WTC11 (cell line): ENCODE measurements around the gene PRSS1. TPM values are rescaled to one million over a fixed set of nuclear protein-coding genes. Genes with fewer than 3 reads are reported as not detected.

Experiments
- ATAC-seq: fragments of 200-7000 bp; cut with Tn5 transposase; 2 replicates; pipeline ENCODE4 v1.10.0; 2021; ENCODE audit warnings: mild to moderate bottlenecking, moderate library complexity
- CTCF ChIA-PET: fragments of 300-600 bp; sonication (Branson Sonifier 250); formaldehyde crosslinking; loops from one replicate; lab custom pipeline; 2021; ENCODE audit warnings: antibody characterized with exemption; lab: Charles Lee
- POLR2A ChIA-PET: fragments of 350-600 bp; sonication (Branson Sonifier 250); formaldehyde crosslinking; loops from one replicate; lab custom pipeline; 2021; ENCODE audit warnings: antibody characterized with exemption; lab: Charles Lee
- DNase-seq: peaks from one replicate; pipeline ENCODE4 v3.0.0; 2021; ENCODE audit warnings: low spot score
- H3K27ac Mint-ChIP-seq: 2 replicates; pipeline ENCODE4 v1.8.0; 2021; ENCODE audit warnings: mixed read lengths
- H3K27me3 Mint-ChIP-seq: 2 replicates; pipeline ENCODE4 v1.8.0; 2021; ENCODE audit warnings: low read depth, mild to moderate bottlenecking, moderate library complexity, mixed read lengths
- H3K36me3 Mint-ChIP-seq: 2 replicates; pipeline ENCODE4 v1.8.0; 2021; ENCODE audit warnings: mixed read lengths
- H3K4me1 Mint-ChIP-seq: 2 replicates; pipeline ENCODE4 v1.8.0; 2022; ENCODE audit warnings: mixed read lengths
- H3K4me3 Mint-ChIP-seq: 2 replicates; pipeline ENCODE4 v1.8.0; 2021; ENCODE audit warnings: mild to moderate bottlenecking, moderate library complexity, mixed read lengths
- H3K9me3 Mint-ChIP-seq: 2 replicates; pipeline ENCODE4 v1.8.0; 2021; ENCODE audit warnings: mixed read lengths
- AR ChIP-seq: fragments of 250-450 bp; sonication (Bioruptor Pico); IDR thresholded peaks from 2 replicates; pipeline ENCODE4 v1.9.0; 2021; ENCODE audit warnings: mild to moderate bottlenecking
- ETV6 ChIP-seq: sonication (generic); formaldehyde crosslinking; IDR thresholded peaks from 2 replicates; pipeline ENCODE4 v1.8.1; 2022; ENCODE audit warnings: mild to moderate bottlenecking, missing genetic modification reagents
- ZNF232 ChIP-seq: sonication (generic); formaldehyde crosslinking; IDR thresholded peaks from 2 replicates; pipeline ENCODE4 v1.8.0; 2022; ENCODE audit warnings: mild to moderate bottlenecking, missing genetic modification reagents
- ZNF416 ChIP-seq: fragments of 250-450 bp; sonication (Bioruptor Pico); IDR thresholded peaks from 2 replicates; pipeline ENCODE4 v1.9.0; 2021; ENCODE audit warnings: mild to moderate bottlenecking, inconsistent platforms
- total RNA-seq: library from RNA; stranded (reverse); gene quantifications from 3 replicates; pipeline ENCODE4 v1.2.3, GENCODE V29; 2021
- TF ChIP-seq, protein P1 (sequence below): fragments of 200-600 bp; IDR thresholded peaks from 2 replicates; pipeline ENCODE4 v1.8.0; 2022; ENCODE audit warnings: antibody characterized with exemption
- TF ChIP-seq, protein P2 (sequence below): fragments of 250-450 bp; sonication (Bioruptor Pico); IDR thresholded peaks from 2 replicates; pipeline ENCODE4 v1.9.0; 2021; ENCODE audit warnings: mild to moderate bottlenecking, borderline replicate concordance
- TF ChIP-seq, protein P3 (sequence below): sonication (generic); formaldehyde crosslinking; conservative IDR thresholded peaks from 2 replicates; pipeline ENCODE4 v1.8.1; 2023; ENCODE audit warnings: mild to moderate bottlenecking, low read depth, missing genetic modification reagents, moderate library complexity
- TF ChIP-seq, protein P4 (sequence below): sonication (generic); formaldehyde crosslinking; IDR thresholded peaks from 2 replicates; pipeline ENCODE4 v1.8.1; 2023; ENCODE audit warnings: mild to moderate bottlenecking, missing genetic modification reagents

Gene PRSS1
- total RNA-seq, 1 experiment from 2014 or later = 11.1 TPM

GRCh38 chr7:142784096-142784495, 34.8 kb downstream of the PRSS1 start (continued):
- TF ChIP-seq, protein P1, sequence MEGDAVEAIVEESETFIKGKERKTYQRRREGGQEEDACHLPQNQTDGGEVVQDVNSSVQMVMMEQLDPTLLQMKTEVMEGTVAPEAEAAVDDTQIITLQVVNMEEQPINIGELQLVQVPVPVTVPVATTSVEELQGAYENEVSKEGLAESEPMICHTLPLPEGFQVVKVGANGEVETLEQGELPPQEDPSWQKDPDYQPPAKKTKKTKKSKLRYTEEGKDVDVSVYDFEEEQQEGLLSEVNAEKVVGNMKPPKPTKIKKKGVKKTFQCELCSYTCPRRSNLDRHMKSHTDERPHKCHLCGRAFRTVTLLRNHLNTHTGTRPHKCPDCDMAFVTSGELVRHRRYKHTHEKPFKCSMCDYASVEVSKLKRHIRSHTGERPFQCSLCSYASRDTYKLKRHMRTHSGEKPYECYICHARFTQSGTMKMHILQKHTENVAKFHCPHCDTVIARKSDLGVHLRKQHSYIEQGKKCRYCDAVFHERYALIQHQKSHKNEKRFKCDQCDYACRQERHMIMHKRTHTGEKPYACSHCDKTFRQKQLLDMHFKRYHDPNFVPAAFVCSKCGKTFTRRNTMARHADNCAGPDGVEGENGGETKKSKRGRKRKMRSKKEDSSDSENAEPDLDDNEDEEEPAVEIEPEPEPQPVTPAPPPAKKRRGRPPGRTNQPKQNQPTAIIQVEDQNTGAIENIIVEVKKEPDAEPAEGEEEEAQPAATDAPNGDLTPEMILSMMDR = no peak
- TF ChIP-seq ZNF232 = no peak
- TF ChIP-seq ZNF416 (CRISPR knock-in tag) = no peak
- TF ChIP-seq, protein P2, sequence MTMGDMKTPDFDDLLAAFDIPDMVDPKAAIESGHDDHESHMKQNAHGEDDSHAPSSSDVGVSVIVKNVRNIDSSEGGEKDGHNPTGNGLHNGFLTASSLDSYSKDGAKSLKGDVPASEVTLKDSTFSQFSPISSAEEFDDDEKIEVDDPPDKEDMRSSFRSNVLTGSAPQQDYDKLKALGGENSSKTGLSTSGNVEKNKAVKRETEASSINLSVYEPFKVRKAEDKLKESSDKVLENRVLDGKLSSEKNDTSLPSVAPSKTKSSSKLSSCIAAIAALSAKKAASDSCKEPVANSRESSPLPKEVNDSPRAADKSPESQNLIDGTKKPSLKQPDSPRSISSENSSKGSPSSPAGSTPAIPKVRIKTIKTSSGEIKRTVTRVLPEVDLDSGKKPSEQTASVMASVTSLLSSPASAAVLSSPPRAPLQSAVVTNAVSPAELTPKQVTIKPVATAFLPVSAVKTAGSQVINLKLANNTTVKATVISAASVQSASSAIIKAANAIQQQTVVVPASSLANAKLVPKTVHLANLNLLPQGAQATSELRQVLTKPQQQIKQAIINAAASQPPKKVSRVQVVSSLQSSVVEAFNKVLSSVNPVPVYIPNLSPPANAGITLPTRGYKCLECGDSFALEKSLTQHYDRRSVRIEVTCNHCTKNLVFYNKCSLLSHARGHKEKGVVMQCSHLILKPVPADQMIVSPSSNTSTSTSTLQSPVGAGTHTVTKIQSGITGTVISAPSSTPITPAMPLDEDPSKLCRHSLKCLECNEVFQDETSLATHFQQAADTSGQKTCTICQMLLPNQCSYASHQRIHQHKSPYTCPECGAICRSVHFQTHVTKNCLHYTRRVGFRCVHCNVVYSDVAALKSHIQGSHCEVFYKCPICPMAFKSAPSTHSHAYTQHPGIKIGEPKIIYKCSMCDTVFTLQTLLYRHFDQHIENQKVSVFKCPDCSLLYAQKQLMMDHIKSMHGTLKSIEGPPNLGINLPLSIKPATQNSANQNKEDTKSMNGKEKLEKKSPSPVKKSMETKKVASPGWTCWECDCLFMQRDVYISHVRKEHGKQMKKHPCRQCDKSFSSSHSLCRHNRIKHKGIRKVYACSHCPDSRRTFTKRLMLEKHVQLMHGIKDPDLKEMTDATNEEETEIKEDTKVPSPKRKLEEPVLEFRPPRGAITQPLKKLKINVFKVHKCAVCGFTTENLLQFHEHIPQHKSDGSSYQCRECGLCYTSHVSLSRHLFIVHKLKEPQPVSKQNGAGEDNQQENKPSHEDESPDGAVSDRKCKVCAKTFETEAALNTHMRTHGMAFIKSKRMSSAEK (CRISPR knock-in tag) = no peak

- ChIA-PET CTCF (interaction anchor here (0.6 to 5.1 kb wide), 10 partner anchors 11 to 461 kb away, joined by 3 to 174 read pairs (median 4); no protein-coding TSS in a partner anchor), POLR2A (no interaction called here)
- ATAC-seq (no peak), DNase-seq (no peak)
- H3K27ac Mint-ChIP-seq = no peak overlapping the region
- TF ChIP-seq, protein P3, sequence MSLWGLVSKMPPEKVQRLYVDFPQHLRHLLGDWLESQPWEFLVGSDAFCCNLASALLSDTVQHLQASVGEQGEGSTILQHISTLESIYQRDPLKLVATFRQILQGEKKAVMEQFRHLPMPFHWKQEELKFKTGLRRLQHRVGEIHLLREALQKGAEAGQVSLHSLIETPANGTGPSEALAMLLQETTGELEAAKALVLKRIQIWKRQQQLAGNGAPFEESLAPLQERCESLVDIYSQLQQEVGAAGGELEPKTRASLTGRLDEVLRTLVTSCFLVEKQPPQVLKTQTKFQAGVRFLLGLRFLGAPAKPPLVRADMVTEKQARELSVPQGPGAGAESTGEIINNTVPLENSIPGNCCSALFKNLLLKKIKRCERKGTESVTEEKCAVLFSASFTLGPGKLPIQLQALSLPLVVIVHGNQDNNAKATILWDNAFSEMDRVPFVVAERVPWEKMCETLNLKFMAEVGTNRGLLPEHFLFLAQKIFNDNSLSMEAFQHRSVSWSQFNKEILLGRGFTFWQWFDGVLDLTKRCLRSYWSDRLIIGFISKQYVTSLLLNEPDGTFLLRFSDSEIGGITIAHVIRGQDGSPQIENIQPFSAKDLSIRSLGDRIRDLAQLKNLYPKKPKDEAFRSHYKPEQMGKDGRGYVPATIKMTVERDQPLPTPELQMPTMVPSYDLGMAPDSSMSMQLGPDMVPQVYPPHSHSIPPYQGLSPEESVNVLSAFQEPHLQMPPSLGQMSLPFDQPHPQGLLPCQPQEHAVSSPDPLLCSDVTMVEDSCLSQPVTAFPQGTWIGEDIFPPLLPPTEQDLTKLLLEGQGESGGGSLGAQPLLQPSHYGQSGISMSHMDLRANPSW (CRISPR knock-in tag) = no peak
- TF ChIP-seq ETV6 (CRISPR knock-in tag) (no peak), AR (CRISPR knock-in tag) (no peak)
- TF ChIP-seq, protein P2 (CRISPR knock-in tag) = no peak
- TF ChIP-seq, protein P4, sequence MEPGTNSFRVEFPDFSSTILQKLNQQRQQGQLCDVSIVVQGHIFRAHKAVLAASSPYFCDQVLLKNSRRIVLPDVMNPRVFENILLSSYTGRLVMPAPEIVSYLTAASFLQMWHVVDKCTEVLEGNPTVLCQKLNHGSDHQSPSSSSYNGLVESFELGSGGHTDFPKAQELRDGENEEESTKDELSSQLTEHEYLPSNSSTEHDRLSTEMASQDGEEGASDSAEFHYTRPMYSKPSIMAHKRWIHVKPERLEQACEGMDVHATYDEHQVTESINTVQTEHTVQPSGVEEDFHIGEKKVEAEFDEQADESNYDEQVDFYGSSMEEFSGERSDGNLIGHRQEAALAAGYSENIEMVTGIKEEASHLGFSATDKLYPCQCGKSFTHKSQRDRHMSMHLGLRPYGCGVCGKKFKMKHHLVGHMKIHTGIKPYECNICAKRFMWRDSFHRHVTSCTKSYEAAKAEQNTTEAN (CRISPR knock-in tag) = no peak
- H3K4me3 Mint-ChIP-seq = no peak overlapping the region
- H3K4me1 Mint-ChIP-seq = peaks cover 7% of the 10 kb centered on the region
- no peaks in the 10 kb centered on the region for H3K36me3 Mint-ChIP-seq
- H3K27me3 Mint-ChIP-seq = 0 out of 2 replicates have a peak, but pooled peaks cover 6% of the 10 kb centered on the region
- no peaks in the 10 kb centered on the region for H3K9me3 Mint-ChIP-seq
Measured at GRCh38 chr7:142784716-142785115, 35.4 kb downstream of the PRSS1 start.
